Erythroblast (primary cell): Measurements from ENCODE around the gene RNLS.

ENCODE experiments used
- GATA1 ChIP-seq: IDR thresholded peaks from 2 replicates; pipeline ENCODE4 v1.6.1; 2011; ENCODE audit warnings: low read depth, mild to moderate bottlenecking, control low read depth, low read length, moderate library complexity
- POLR2A ChIP-seq: IDR thresholded peaks from 2 replicates; pipeline ENCODE4 v1.6.1; 2011; ENCODE audit warnings: mild to moderate bottlenecking, low read length

GRCh38 chr10:88309365-88309764 lies 273.8 kb downstream of the RNLS start:
- TF ChIP-seq POLR2A (no peak), GATA1 (no peak)
